B cell (primary cell): ENCODE measurements around the gene ASPSCR1. TPM values are rescaled to one million over a fixed set of nuclear protein-coding genes. Genes with fewer than 3 reads are reported as not detected.

Source experiments
- ATAC-seq: fragments of 200-7000 bp; cut with Tn5 transposase; one replicate; pipeline ENCODE4 v1.10.0; 2021; ENCODE audit warnings: low read depth, mild to moderate bottlenecking, moderate number of reproducible peaks, moderate library complexity
- CTCF ChIA-PET: fragments of 350-600 bp; sonication (Branson Sonifier 250); formaldehyde crosslinking; loops from one replicate; lab custom pipeline; 2021; ENCODE audit warnings: antibody characterized with exemption, inconsistent platforms; lab: Charles Lee
- POLR2A ChIA-PET: fragments of 350-600 bp; sonication (Branson Sonifier 250); formaldehyde crosslinking; loops from one replicate; lab custom pipeline; 2021; ENCODE audit warnings: antibody characterized with exemption; lab: Charles Lee
- DNase-seq: peaks from one replicate; pipeline ENCODE4 v3.0.0; 2013
- H2AFZ ChIP-seq: 2 replicates; pipeline ENCODE4 v1.6.1; 2012; ENCODE audit warnings: mild to moderate bottlenecking, low read depth, low read length; ENCODE audit not compliant: insufficient read depth, poor library complexity, severe bottlenecking
- H3K27ac ChIP-seq, 2 donors: 1 replicate in 1 of 2; 2 replicates in 1 of 2; pipeline ENCODE4 v1.5.1; 2012 to 2013; ENCODE audit warnings: low read length in 2 of 2, mild to moderate bottlenecking in 2 of 2, moderate library complexity in 1 of 2
- H3K27me3 ChIP-seq, 4 experiments: fragments of 200-600 bp in 1 of 4; sonication (generic) in 1 of 4; replicated peaks in 1 of 4; 1 replicate in 2 of 4; 2 replicates in 2 of 4; pipeline versions ENCODE4 v1.6.1 to v1.7.0; 2013 to 2016; ENCODE audit warnings: low read length in 3 of 4, mild to moderate bottlenecking in 2 of 4, mixed read lengths in 1 of 4, moderate library complexity in 1 of 4; ENCODE audit not compliant: insufficient read depth in 4 of 4, control insufficient read depth in 3 of 4; ENCODE audit errors: control extremely low read depth in 1 of 4
- H3K36me3 ChIP-seq, 2 experiments: replicated peaks in 1 of 2; 1 replicate in 1 of 2; 2 replicates in 1 of 2; pipeline versions ENCODE4 v1.6.1 to v1.7.1; 2013; ENCODE audit warnings: low read length in 1 of 2; ENCODE audit not compliant: insufficient read depth in 2 of 2, control insufficient read depth in 1 of 2; ENCODE audit errors: control extremely low read depth in 1 of 2, extremely low read depth in 1 of 2
- H3K4me1 ChIP-seq, 2 donors: fragments of 200-600 bp in 1 of 2; sonication (generic) in 1 of 2; 1 replicate in 1 of 2; 2 replicates in 1 of 2; pipeline versions ENCODE4 v1.5.1 to v1.6.1; 2013 to 2017; ENCODE audit warnings: low read length in 2 of 2; ENCODE audit not compliant: control insufficient read depth in 2 of 2, insufficient read depth in 2 of 2
- H3K4me2 ChIP-seq: replicated peaks from 2 replicates; pipeline ENCODE3; 2012; ENCODE audit warnings: mild to moderate bottlenecking, low read depth, low read length; ENCODE audit not compliant: poor library complexity, severe bottlenecking
- H3K4me3 ChIP-seq, 5 experiments: fragments of 200-600 bp in 1 of 5; sonication (generic) in 1 of 5; 1 replicate in 3 of 5; 2 replicates in 2 of 5; pipeline versions ENCODE4 v1.5.1 to v1.7.0; 2011 to 2016; ENCODE audit warnings: low read length in 4 of 5, mild to moderate bottlenecking in 4 of 5, low read depth in 2 of 5, control low read depth in 1 of 5, moderate library complexity in 1 of 5; ENCODE audit not compliant: insufficient read depth in 1 of 5; ENCODE audit errors: control extremely low read depth in 1 of 5, extremely low read depth in 1 of 5
- H3K79me2 ChIP-seq: fragments of 200-600 bp; sonication (generic); one replicate; pipeline ENCODE4 v1.6.0; 2016; ENCODE audit warnings: low read length; ENCODE audit not compliant: control insufficient read depth, insufficient read depth
- H3K9ac ChIP-seq: fragments of 200-600 bp; sonication (generic); 2 replicates; pipeline ENCODE4 v1.6.1; 2017; ENCODE audit warnings: mild to moderate bottlenecking, low read length, moderate library complexity
- H3K9me3 ChIP-seq, 3 donors: one replicate each; pipeline versions ENCODE4 v1.6.1 to v1.7.1; 2013; ENCODE audit warnings: low read length in 2 of 3; ENCODE audit not compliant: control insufficient read depth in 2 of 3, insufficient read depth in 1 of 3; ENCODE audit errors: control extremely low read depth in 1 of 3
- H4K20me1 ChIP-seq: 2 replicates; pipeline ENCODE4 v1.6.0; 2012; ENCODE audit warnings: mild to moderate bottlenecking, low read length; ENCODE audit not compliant: insufficient read depth, control insufficient read depth, poor library complexity, severe bottlenecking
- H3K27ac Mint-ChIP-seq: one replicate; pipeline ENCODE4 v1.8.0; 2021; ENCODE audit warnings: mixed read lengths
- H3K27me3 Mint-ChIP-seq: one replicate; pipeline ENCODE4 v1.8.0; 2021; ENCODE audit warnings: mixed read lengths
- H3K4me1 Mint-ChIP-seq: one replicate; pipeline ENCODE4 v1.8.0; 2021; ENCODE audit warnings: mixed read lengths
- H3K4me3 Mint-ChIP-seq: one replicate; pipeline ENCODE4 v1.8.0; 2021; ENCODE audit warnings: mixed read lengths
- H3K9me3 Mint-ChIP-seq: one replicate; pipeline ENCODE4 v1.8.0; 2022; ENCODE audit warnings: mixed read lengths; ENCODE audit not compliant: insufficient read depth
- CTCF ChIP-seq: fragments of 200-600 bp; IDR thresholded peaks from one replicate; pipeline ENCODE4 v1.8.0; 2022; ENCODE audit warnings: antibody characterized with exemption, mild to moderate bottlenecking
- EZH2 ChIP-seq: IDR thresholded peaks from 2 replicates; pipeline ENCODE4 v1.6.1; 2012; ENCODE audit warnings: borderline replicate concordance, low read depth, mild to moderate bottlenecking, moderate library complexity, low read length; ENCODE audit not compliant: insufficient read depth, poor library complexity, severe bottlenecking
- WGBS: methylation state at CpG from one replicate; pipeline ENCODE4 v1.1.5; 2013; ENCODE audit warnings: missing lambda C conversion rate; ENCODE audit not compliant: insufficient coverage; 5-methylcytosine and 5-hydroxymethylcytosine counted together
- intact Hi-C: fragments of 100-400 bp; cut with micrococcal nuclease; formaldehyde crosslinking; loops from one replicate; pipeline ENCODE4 v1.10.0; 2022
- polyA plus RNA-seq: library from polyadenylated mRNA; depleted of rRNA; stranded (reverse); fragments of >200 nt; gene quantifications from 2 replicates; pipeline ENCODE4 v1.2.3, GENCODE V29; 2012
- total RNA-seq, 2 donors: library from RNA; stranded (reverse); fragments of 120-200 nt in 1 of 2; gene quantifications; 1 replicate in 1 of 2; 2 replicates in 1 of 2; pipeline versions ENCODE4 v1.2.3 to v1.2.4, GENCODE V29; 2013 to 2022

The ASPSCR1 gene
- total and polyA plus RNA-seq, 2 donors (not counting 1 experiment from before 2014, with no cell fraction given): 34.0 to 46.7 TPM

- Histone ChIP-seq H2AFZ (no peak overlapping the region), H3K27ac (no peak overlapping the region), H3K79me2 (peaks cover 3% of the 10 kb centered on the region), H3K4me3 (no peak overlapping the region), H3K4me2 (no peak overlapping the region), H3K27me3 (no peaks in the 10 kb centered on the region), H3K9ac (no peak overlapping the region), H3K36me3 (peaks cover 0 to 2% of the 10 kb centered on the region in 2 experiments), H3K4me1 (no peaks in the 10 kb centered on the region), H4K20me1 (no peaks in the 10 kb centered on the region), H3K9me3 (no peaks in the 10 kb centered on the region)
- no peak overlapping the region for H3K4me3 Mint-ChIP-seq
- intact Hi-C loops: no loop called here
- DNase-seq: no peak
- ChIA-PET POLR2A (no interaction called here), CTCF (no interaction called here)
- no peak overlapping the region for H3K27ac Mint-ChIP-seq
- WGBS: 95% methylated on average over 22 of the region's 24 CpGs
- no peak for ATAC-seq
- no peaks in the 10 kb centered on the region for H3K27me3 Mint-ChIP-seq
- TF ChIP-seq EZH2: no peak
- no peak for TF ChIP-seq CTCF
- H3K9me3 Mint-ChIP-seq: no peaks in the 10 kb centered on the region
- H3K4me1 Mint-ChIP-seq: no peaks in the 10 kb centered on the region
These were observed 29.2 kb downstream of the ASPSCR1 start for GRCh38 chr17:82006468-82007227.

- 98% methylated on average over 5 of the region's 6 CpGs for WGBS
- H3K27me3 Mint-ChIP-seq: no peaks in the 10 kb centered on the region
- intact Hi-C loops: no loop called here
- DNase-seq: no peak
- ChIA-PET CTCF (no interaction called here), POLR2A (no interaction called here)
- H3K4me1 Mint-ChIP-seq: no peaks in the 10 kb centered on the region
- peaks cover 3% of the 10 kb centered on the region for H3K79me2 ChIP-seq
- peaks cover 0 to 5% of the 10 kb centered on the region in 2 experiments for H3K36me3 ChIP-seq
- TF ChIP-seq EZH2 (no peak), CTCF (no peak)
- no peaks in the 10 kb centered on the region for H3K9me3 ChIP-seq
- no peak overlapping the region for H3K4me3 Mint-ChIP-seq
- H3K4me2 ChIP-seq: no peak overlapping the region
- H3K4me3 ChIP-seq: no peak overlapping the region
- no peaks in the 10 kb centered on the region for H3K27me3 ChIP-seq
- H2AFZ ChIP-seq: no peak overlapping the region
- H3K9me3 Mint-ChIP-seq: no peaks in the 10 kb centered on the region
- ATAC-seq: no peak
- no peak overlapping the region for H3K27ac ChIP-seq
- H3K9ac ChIP-seq: no peak overlapping the region
- H4K20me1 ChIP-seq: no peaks in the 10 kb centered on the region
- H3K4me1 ChIP-seq: no peaks in the 10 kb centered on the region
- H3K27ac Mint-ChIP-seq: no peak overlapping the region
These were observed 29.7 kb downstream of the ASPSCR1 start for GRCh38 chr17:82007228-82007494.
